Liver (tissue), 9 donors: ENCODE measurements around the gene TEDC2. TPM values are rescaled to one million over a fixed set of nuclear protein-coding genes. Genes with fewer than 3 reads are reported as not detected.

ENCODE experiments used
- DNase-seq: peaks from one replicate; pipeline ENCODE4 v3.0.0-alpha.2; 2017; ENCODE audit warnings: low spot score
- H3K27ac ChIP-seq, 2 donors: one replicate each; pipeline ENCODE4 v1.7.0; 2013; ENCODE audit warnings: inconsistent platforms in 2 of 2, low read length in 2 of 2, control low read depth in 1 of 2, low read depth in 1 of 2, mild to moderate bottlenecking in 1 of 2
- H3K27me3 ChIP-seq, 4 donors: one replicate each; pipeline versions ENCODE4 v1.6.1 to v1.7.0; 2013; ENCODE audit warnings: low read length in 3 of 4, inconsistent platforms in 1 of 4, mild to moderate bottlenecking in 1 of 4, moderate library complexity in 1 of 4; ENCODE audit not compliant: control insufficient read depth in 4 of 4, insufficient read depth in 4 of 4
- H3K36me3 ChIP-seq, 4 donors: one replicate each; pipeline versions ENCODE4 v1.6.1 to v1.7.0; 2013; ENCODE audit warnings: low read length in 3 of 4, mild to moderate bottlenecking in 3 of 4, low read depth in 1 of 4, moderate library complexity in 1 of 4; ENCODE audit not compliant: control insufficient read depth in 4 of 4, insufficient read depth in 3 of 4
- H3K4me1 ChIP-seq, 4 donors: one replicate each; pipeline versions ENCODE4 v1.6.1 to v1.7.0; 2013; ENCODE audit warnings: low read length in 3 of 4, mild to moderate bottlenecking in 3 of 4, moderate library complexity in 1 of 4; ENCODE audit not compliant: control insufficient read depth in 4 of 4, insufficient read depth in 4 of 4
- H3K4me3 ChIP-seq, 3 donors: one replicate each; pipeline versions ENCODE4 v1.6.1 to v1.7.0; 2013; ENCODE audit warnings: low read length in 3 of 3, control low read depth in 1 of 3, low read depth in 1 of 3, mild to moderate bottlenecking in 1 of 3
- H3K9ac ChIP-seq, 2 donors: one replicate each; pipeline ENCODE4 v1.7.0; 2013; ENCODE audit warnings: low read length in 2 of 2, mild to moderate bottlenecking in 2 of 2, moderate library complexity in 2 of 2, control low read depth in 1 of 2, low read depth in 1 of 2
- H3K9me3 ChIP-seq, 4 donors: one replicate each; pipeline versions ENCODE4 v1.6.1 to v1.7.0; 2013; ENCODE audit warnings: low read length in 3 of 4; ENCODE audit not compliant: control insufficient read depth in 4 of 4
- ATF3 ChIP-seq: IDR thresholded peaks from 2 replicates; pipeline ENCODE4 v1.6.1; 2016; ENCODE audit warnings: antibody characterized with exemption
- FOXA1 ChIP-seq: IDR thresholded peaks from 2 replicates; pipeline ENCODE4 v1.6.1; 2016; ENCODE audit warnings: antibody characterized with exemption
- HNF4A ChIP-seq, 2 donors: conservative IDR thresholded peaks; 2 replicates each; pipeline ENCODE4 v1.6.1; 2016; ENCODE audit warnings: antibody characterized with exemption in 2 of 2, mild to moderate bottlenecking in 2 of 2
- JUND ChIP-seq, 2 donors: IDR thresholded peaks; 2 replicates each; pipeline ENCODE4 v1.6.1; 2016; ENCODE audit warnings: antibody characterized with exemption in 2 of 2
- MAX ChIP-seq: IDR thresholded peaks from 2 replicates; pipeline ENCODE4 v1.6.1; 2016; ENCODE audit warnings: antibody characterized with exemption
- RAD21 ChIP-seq, 2 donors: IDR thresholded peaks; 2 replicates each; pipeline ENCODE4 v1.6.1; 2016; ENCODE audit warnings: antibody characterized with exemption in 2 of 2, mild to moderate bottlenecking in 2 of 2
- REST ChIP-seq: IDR thresholded peaks from 2 replicates; pipeline ENCODE4 v1.6.1; 2016; ENCODE audit warnings: antibody characterized with exemption, mild to moderate bottlenecking
- SP1 ChIP-seq: IDR thresholded peaks from 2 replicates; pipeline ENCODE4 v1.6.1; 2018; ENCODE audit warnings: antibody characterized with exemption, mild to moderate bottlenecking
- TAF1 ChIP-seq: conservative IDR thresholded peaks from 2 replicates; pipeline ENCODE4 v1.6.1; 2016; ENCODE audit warnings: antibody characterized with exemption, mild to moderate bottlenecking
- YY1 ChIP-seq: IDR thresholded peaks from 2 replicates; pipeline ENCODE4 v1.6.1; 2016; ENCODE audit warnings: antibody characterized with exemption, mild to moderate bottlenecking
- WGBS: extraction: QIAGEN DNeasy Blood & Tissue Kit; methylation state at CpG from one replicate; pipeline ENCODE4 v1.1.7; 2013; 5-methylcytosine and 5-hydroxymethylcytosine counted together
- polyA plus RNA-seq, 2 donors: library from polyadenylated mRNA; stranded (reverse) in 1 of 2; unstranded in 1 of 2; fragments of 200-250 nt in 1 of 2; fragments of >200 nt in 1 of 2; fragmentation: Nextera tagmentation in 1 of 2; extraction: Ambion mirVana in 1 of 2; gene quantifications; one replicate each; pipeline versions ENCODE4 v1.2.1 to v1.2.3, GENCODE V29; 2013 to 2015
- total RNA-seq, 2 donors: library from RNA; depleted of rRNA; stranded (reverse); fragments of >200 nt; gene quantifications; one replicate each; pipeline ENCODE4 v1.2.3, GENCODE V29; 2014
- donor health status: healthy.
- donor health status: healthy.
- donor health status: healthy.
- donor health status: healthy.
- donor health status: healthy.

The TEDC2 gene
- total and polyA plus RNA-seq, 4 donors: 0.71 to 6.7 (median 1.1) TPM

GRCh38 chr16:2487903-2488531 lies 28.1 kb downstream of the TEDC2 start:
- no peak for DNase-seq
- Histone ChIP-seq H3K27ac (no peak overlapping the region), H3K9ac (no peak overlapping the region), H3K9me3 (no peaks in the 10 kb centered on the region), H3K27me3 (no peaks in the 10 kb centered on the region), H3K36me3 (peaks cover 0 to 4% (median under 1%) of the 10 kb centered on the region in 4 donors), H3K4me3 (no peak overlapping the region), H3K4me1 (peaks cover 21 to 37% (median 26%) of the 10 kb centered on the region in 4 donors)
- no peak for TF ChIP-seq RAD21 (IDR thresholded peaks at IDR 0.05)
- no peak for TF ChIP-seq MAX
- 86% methylated on average over 15 of the region's 15 CpGs for WGBS

- H3K36me3 ChIP-seq: peaks cover 0 to 4% (median under 1%) of the 10 kb centered on the region in 4 donors
- no peaks in the 10 kb centered on the region for H3K9me3 ChIP-seq
- peaks cover 11 to 22% (median 16%) of the 10 kb centered on the region in 4 donors for H3K4me1 ChIP-seq
- no peak overlapping the region for H3K9ac ChIP-seq
- H3K27me3 ChIP-seq: no peaks in the 10 kb centered on the region
- DNase-seq: no peak
- H3K27ac ChIP-seq: no peak overlapping the region
- no peak overlapping the region for H3K4me3 ChIP-seq
- TF ChIP-seq HNF4A (conservative IDR thresholded peaks at IDR 0.05) (no peak), REST (no peak), FOXA1 (no peak)
- 96% methylated on average over 16 of the region's 16 CpGs for WGBS
These were observed 29.7 kb downstream of the TEDC2 start for GRCh38 chr16:2489581-2489980.

- 94% methylated on average over 23 of the region's 23 CpGs for WGBS
- H3K27me3 ChIP-seq: no peaks in the 10 kb centered on the region
- no peak overlapping the region for H3K27ac ChIP-seq
- H3K4me3 ChIP-seq: no peak overlapping the region
- TF ChIP-seq SP1 (no peak), HNF4A (conservative IDR thresholded peaks at IDR 0.05) (no peak)
- DNase-seq: no peak
- H3K36me3 ChIP-seq: peaks cover 0 to 4% (median under 1%) of the 10 kb centered on the region in 4 donors
- no peaks in the 10 kb centered on the region for H3K9me3 ChIP-seq
- no peak overlapping the region for H3K9ac ChIP-seq
- peaks cover 5 to 14% (median 9%) of the 10 kb centered on the region in 4 donors for H3K4me1 ChIP-seq
These were observed 30.5 kb downstream of the TEDC2 start for GRCh38 chr16:2490190-2491105.

GRCh38 chr16:2492292-2492691 lies 32.4 kb downstream of the TEDC2 start:
- WGBS: 74% methylated on average over 13 of the region's 13 CpGs
- H3K4me3 ChIP-seq: no peak overlapping the region
- no peaks in the 10 kb centered on the region for H3K9me3 ChIP-seq
- peaks cover 2 to 13% (median 6%) of the 10 kb centered on the region in 4 donors for H3K4me1 ChIP-seq
- DNase-seq: no peak
- H3K27ac ChIP-seq: no peak overlapping the region
- peaks cover 0 to 12% (median under 1%) of the 10 kb centered on the region in 4 donors for H3K36me3 ChIP-seq
- no peaks in the 10 kb centered on the region for H3K27me3 ChIP-seq
- no peak overlapping the region for H3K9ac ChIP-seq
- TF ChIP-seq FOXA1: no peak
- TF ChIP-seq YY1: no peak
- TF ChIP-seq TAF1: no peak
- no peak for TF ChIP-seq MAX
- no peak for TF ChIP-seq JUND (IDR thresholded peaks at IDR 0.05)
- no peak for TF ChIP-seq ATF3
- TF ChIP-seq REST: no peak
- TF ChIP-seq RAD21 (IDR thresholded peaks at IDR 0.05): no peak
